HG03565 (cell line): ENCODE measurements around the gene ADAP2.
"Not testable (repeated sequence)": the region's sequence is repeated elsewhere in the genome, so short reads cannot be mapped to it uniquely, and the experiment has no call there.

Source experiments
- ATAC-seq: cut with Tn5 transposase; IDR thresholded peaks from one replicate; pipeline ENCODE4 v1.9.1; 2021; ENCODE audit warnings: mild to moderate bottlenecking, moderate library complexity; ENCODE audit not compliant: unreplicated experiment

Gene ADAP2

GRCh38 chr17:30965686-30966085 is 43.9 kb downstream of the ADAP2 start:
- no peak for ATAC-seq

- not testable (repeated sequence) for ATAC-seq
Observed at GRCh38 chr17:30967911-30968310, 46.2 kb downstream of the ADAP2 start.

DNA sequence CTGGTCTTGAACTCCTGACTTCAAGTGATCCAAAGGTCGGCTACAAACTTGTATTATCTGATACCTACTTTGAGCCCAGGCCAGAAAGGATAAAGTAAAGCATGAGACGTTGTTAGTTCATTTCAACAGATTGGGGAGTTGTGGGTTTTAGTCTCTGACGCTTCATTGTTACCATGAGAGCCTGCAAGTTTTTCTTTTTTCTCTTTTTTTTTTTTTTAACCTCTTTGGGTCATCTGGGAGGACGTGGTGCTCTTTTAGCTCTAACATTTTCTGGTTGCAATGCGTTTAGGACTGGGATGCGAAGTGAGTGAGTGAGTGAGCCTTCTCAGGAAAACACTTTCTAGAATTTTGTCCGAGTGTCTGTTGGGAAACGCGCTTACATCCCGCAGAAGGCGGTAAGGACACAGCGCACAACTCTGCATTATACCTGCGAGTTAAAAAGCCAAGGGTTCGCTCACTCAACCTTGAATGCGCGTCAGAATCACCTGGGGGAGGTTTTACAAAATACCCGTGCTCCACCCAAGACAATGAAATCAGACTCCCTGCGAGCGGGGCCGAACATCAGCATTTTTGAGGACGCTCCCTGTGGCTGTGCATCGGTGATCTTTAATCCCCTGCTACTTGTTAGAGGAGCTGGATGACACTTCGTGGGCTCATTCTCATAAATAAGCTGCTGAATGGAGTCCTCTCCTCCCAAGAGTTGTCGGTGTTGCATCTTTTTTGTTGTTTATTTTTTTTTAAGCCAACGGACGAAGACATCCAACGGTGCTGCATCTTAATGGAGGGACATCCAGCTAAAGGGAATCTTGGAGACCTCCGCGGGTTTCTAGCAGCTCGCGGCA is 48.5 kb downstream of the ADAP2 start:
- no peak for ATAC-seq

DNA sequence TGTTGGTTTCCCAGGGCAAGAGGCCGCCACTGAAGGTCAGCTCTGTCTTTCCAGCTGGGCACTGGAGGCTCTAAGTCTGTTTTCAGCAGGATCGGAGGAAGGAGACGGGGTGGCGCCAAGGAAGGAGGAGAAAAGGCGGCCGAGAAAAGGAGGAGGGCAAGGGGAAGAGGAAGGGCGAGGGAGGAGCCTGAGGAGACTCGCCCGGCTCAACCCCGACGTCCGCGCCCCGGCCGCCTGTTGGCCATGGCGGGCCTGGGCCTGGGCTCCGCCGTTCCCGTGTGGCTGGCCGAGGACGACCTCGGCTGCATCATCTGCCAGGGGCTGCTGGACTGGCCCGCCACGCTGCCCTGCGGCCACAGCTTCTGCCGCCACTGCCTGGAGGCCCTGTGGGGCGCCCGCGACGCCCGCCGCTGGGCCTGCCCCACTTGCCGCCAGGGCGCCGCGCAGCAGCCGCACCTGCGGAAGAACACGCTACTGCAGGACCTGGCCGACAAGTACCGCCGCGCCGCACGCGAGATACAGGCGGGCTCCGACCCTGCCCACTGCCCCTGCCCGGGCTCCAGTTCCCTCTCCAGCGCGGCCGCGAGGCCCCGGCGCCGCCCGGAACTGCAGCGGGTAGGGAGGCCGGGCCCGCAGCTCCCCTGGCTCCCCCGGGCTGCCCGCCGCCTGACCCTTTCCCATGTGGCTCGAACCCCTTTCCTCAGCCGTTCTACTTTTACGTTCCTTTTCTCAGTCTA is 49.3 kb downstream of the ADAP2 start, which contains the start of gene RNF135:
Gene RNF135 (plus strand): TSS at position 209 of the 737 bp plus-strand sequence. CDS start 35 bp downstream, at position 244.
- ATAC-seq = peak; percentile 49

DNA sequence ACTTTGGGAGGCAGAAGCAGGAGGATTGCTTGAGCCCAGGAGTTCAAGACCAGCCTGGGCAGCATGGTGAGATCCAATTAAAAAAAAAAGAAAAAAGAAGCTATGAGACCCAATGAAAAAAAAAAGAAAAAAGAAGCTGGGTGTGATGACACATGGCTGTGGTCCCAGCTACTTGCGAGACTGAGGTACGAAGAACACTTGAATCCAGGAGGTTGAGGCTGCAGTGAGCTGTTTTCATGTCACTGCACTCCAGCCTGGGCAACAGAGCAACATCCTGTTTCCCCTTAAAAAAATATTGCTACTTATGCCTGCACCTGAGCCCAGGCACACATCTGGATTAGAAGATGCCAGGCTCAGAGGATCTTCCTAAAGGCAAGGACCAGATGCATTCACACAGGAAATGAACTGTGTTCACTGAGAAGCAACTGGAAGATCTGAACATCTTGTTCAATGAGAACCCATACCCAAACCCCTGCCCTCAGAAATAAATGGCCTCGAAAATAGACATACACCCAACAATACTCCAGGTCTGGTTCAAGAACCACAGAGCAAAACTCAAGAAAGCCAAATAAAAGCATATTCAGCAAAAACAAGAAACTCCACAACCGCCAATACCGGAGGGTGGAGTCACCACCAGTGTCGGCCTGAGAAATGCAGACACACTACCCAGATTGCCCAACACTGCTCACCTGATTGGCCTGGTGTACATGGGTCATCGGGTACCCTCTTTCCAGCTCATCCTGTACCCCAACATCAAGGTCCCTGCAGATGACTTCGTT is 53.5 kb downstream of the ADAP2 start:
- no peak for ATAC-seq

GRCh38 chr17:30979919-30980318 is 58.2 kb downstream of the ADAP2 start:
- not testable (repeated sequence) for ATAC-seq

GRCh38 chr17:30981531-30982519 is 60.1 kb downstream of the ADAP2 start:
- ATAC-seq = no peak

- ATAC-seq = no peak
Observed at GRCh38 chr17:30982855-30983254, 61.1 kb downstream of the ADAP2 start.

DNA sequence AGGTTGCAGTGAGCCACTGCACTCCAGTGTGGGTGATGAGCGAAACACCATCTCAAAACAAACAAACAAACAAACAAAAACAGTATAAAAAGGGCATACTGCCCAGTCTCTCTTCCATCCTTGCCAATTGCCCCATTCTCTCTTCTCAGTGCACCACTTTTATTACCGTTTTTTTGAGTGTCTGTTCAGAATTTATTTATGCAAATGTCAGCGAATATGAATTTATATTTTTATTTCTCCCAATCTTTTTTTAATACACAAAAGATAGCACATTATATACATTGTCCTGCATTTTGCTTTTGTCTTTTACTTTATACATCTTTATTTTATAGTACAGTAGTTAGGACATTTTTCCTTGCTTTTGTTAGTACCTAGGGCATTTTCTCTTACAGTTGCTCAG is 68.7 kb downstream of the ADAP2 start:
- ATAC-seq = no peak

DNA sequence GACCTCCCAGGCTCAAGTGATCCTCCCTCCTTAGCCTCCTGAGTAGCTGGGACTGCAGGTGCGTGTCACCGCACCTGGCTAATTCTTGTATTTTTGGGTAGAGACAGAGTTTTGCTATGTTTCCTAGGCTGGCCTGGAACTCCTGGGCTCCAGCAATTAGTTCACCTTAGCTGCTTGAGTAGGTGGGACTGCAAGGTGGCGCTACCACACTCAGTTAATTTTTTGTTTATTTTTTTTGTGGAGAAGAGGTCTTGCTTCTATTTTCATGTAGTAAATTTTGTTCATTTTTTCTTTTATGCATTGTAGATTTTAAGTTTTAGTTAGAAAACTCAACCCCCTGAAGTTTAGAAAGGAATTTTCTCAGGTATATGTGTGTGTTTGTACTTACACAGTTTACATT is 70.8 kb downstream of the ADAP2 start:
- ATAC-seq = no peak

- ATAC-seq = no peak
Observed at GRCh38 chr17:30995347-30995746, 73.6 kb downstream of the ADAP2 start.

GRCh38 chr17:30996486-30996885 is 74.7 kb downstream of the ADAP2 start:
- ATAC-seq = no peak

DNA sequence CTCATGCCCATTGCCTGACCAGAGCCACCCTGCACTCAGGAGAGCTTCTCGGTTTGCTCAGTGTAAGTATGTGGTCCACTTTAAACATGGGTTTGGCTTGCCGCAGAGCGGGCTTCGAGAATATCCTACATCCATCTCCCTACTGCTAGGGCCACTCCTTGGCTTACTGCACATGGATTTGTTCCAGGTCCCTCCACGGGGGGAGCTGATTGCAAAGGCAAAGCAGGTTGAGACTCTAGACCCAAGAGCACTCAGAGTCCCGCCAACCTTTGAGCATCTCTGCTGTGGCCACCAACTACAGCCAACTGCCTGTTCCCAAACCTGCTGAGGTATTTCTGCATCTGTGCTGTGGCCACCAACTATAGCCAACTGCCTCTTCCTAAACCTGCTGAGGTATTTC is 75.5 kb downstream of the ADAP2 start:
- no peak for ATAC-seq

DNA sequence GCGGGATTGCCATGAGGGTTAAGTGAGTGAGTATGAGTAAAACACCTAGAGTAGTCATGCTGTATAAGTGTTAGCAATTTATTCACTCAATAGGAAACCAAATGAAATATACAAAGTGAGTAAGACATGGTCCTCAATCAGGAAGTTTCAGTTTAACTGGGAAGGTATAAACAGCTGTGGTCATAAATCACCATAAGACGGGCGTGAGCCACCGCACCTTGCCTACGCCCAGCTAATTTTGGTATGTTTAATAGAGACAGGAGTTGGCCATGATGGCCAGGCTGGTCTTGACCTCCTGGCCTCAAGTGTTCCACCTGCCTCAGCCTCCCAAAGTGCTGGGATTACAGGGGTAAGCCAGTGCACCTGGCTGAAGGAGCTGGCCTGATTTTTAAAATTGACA is 76.1 kb downstream of the ADAP2 start:
- no peak for ATAC-seq

GRCh38 chr17:31002047-31002446 is 80.3 kb downstream of the ADAP2 start:
- no peak for ATAC-seq

GRCh38 chr17:31003225-31003866 is 81.6 kb downstream of the ADAP2 start:
- ATAC-seq = no peak

DNA sequence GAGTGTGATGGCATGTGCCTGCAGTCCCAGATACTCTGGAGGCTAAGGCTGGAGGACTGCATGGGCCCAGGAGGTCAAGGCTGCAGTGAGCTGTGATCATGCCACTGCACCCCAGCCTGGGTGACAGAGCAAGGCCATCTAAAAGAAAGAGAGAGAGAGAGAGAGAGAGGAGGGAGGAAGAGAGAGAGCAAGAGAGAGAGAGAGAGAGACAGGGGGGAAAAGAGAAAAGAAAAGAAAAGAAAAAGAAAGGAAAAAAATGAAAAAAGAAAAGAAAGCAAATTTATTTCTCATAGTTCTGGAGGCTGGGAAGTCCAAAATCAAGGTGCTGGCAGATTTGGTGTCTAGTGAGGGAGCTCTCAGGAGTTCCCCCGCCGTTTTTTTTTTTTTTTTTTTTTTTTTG is 82.4 kb downstream of the ADAP2 start:
- no peak for ATAC-seq

GRCh38 chr17:31007695-31008373 is 86.1 kb downstream of the ADAP2 start:
- ATAC-seq = no peak
